H1 (cell line): ENCODE results near the gene PPP6C. TPM values are rescaled to one million over a fixed set of nuclear protein-coding genes. Genes with fewer than 3 reads are reported as not detected.

ENCODE experiments used
- CTCF ChIA-PET: fragments of 300-600 bp; sonication (Branson Sonifier 250); formaldehyde crosslinking; loops from one replicate; lab custom pipeline; 2021; ENCODE audit not compliant: partially characterized antibody; lab: Charles Lee
- POLR2A ChIA-PET: fragments of 300-600 bp; sonication (Branson Sonifier 250); formaldehyde crosslinking; loops from one replicate; lab custom pipeline; 2021; ENCODE audit warnings: inconsistent platforms; ENCODE audit not compliant: partially characterized antibody; lab: Charles Lee
- DNase-seq, 2 experiments: peaks; one replicate each; pipeline versions ENCODE4 v3.0.0 to v3.0.0-alpha.2; 2010 to 2022; ENCODE audit warnings: low spot score in 2 of 2, low read depth in 1 of 2, mixed read lengths in 1 of 2
- FAIRE-seq: peaks from 2 replicates; lab custom pipeline; 2011; peaks lifted over from hg19 to GRCh38; lab: Jason Lieb, UNC
- H2AFZ ChIP-seq: 2 replicates; pipeline ENCODE4 v1.8.1; 2012; ENCODE audit warnings: low read length, inconsistent platforms
- H2AK5ac ChIP-seq: 2 replicates; pipeline ENCODE4 v1.6.1; 2013; ENCODE audit warnings: low read depth, low read length
- H2BK120ac ChIP-seq: replicated peaks from 2 replicates; pipeline ENCODE3; 2013; ENCODE audit warnings: low read depth, low read length, inconsistent platforms
- H2BK12ac ChIP-seq: 2 replicates; pipeline ENCODE4 v1.6.1; 2013; ENCODE audit warnings: low read depth, low read length
- H2BK15ac ChIP-seq: 2 replicates; pipeline ENCODE4 v1.6.1; 2013; ENCODE audit warnings: low read length
- H2BK20ac ChIP-seq: 2 replicates; pipeline ENCODE4 v1.6.1; 2013; ENCODE audit warnings: low read length
- H2BK5ac ChIP-seq: 2 replicates; pipeline ENCODE4 v1.6.1; 2013; ENCODE audit warnings: low read depth, low read length
- H3K14ac ChIP-seq: 2 replicates; pipeline ENCODE4 v1.6.1; 2013; ENCODE audit warnings: inconsistent platforms; ENCODE audit not compliant: insufficient read length
- H3K18ac ChIP-seq: 2 replicates; pipeline ENCODE4 v1.6.1; 2013; ENCODE audit warnings: low read length; ENCODE audit errors: extremely low read depth
- H3K23ac ChIP-seq: 2 replicates; pipeline ENCODE4 v1.6.1; 2013; ENCODE audit warnings: inconsistent platforms; ENCODE audit not compliant: insufficient read length
- H3K23me2 ChIP-seq: 2 replicates; pipeline ENCODE4 v1.6.1; 2013; ENCODE audit warnings: low read depth, low read length
- H3K27ac ChIP-seq: 2 replicates; pipeline ENCODE4 v1.6.1; 2011; ENCODE audit warnings: low read depth, low read length, inconsistent platforms
- H3K27me3 ChIP-seq, 4 experiments: replicated peaks in 1 of 4; 1 replicate in 1 of 4; 2 replicates in 3 of 4; pipeline versions ENCODE4 v1.6.1 to v1.8.1; 2011 to 2013; ENCODE audit warnings: low read length in 3 of 4, mild to moderate bottlenecking in 3 of 4, inconsistent platforms in 2 of 4, mixed read lengths in 2 of 4, moderate library complexity in 1 of 4; ENCODE audit not compliant: control insufficient read depth in 3 of 4, insufficient read depth in 3 of 4; ENCODE audit errors: extremely low read depth in 1 of 4
- H3K36me3 ChIP-seq, 4 experiments: 2 replicates each; pipeline versions ENCODE4 v1.6.1 to v1.8.1; 2011 to 2013; ENCODE audit warnings: mild to moderate bottlenecking in 4 of 4, low read length in 3 of 4, moderate library complexity in 2 of 4, control low read depth in 1 of 4, inconsistent platforms in 1 of 4; ENCODE audit not compliant: insufficient read depth in 4 of 4, control insufficient read depth in 2 of 4
- H3K4ac ChIP-seq: replicated peaks from 2 replicates; pipeline ENCODE3; 2013; ENCODE audit warnings: low read length, low read depth, mixed read lengths, inconsistent platforms; ENCODE audit not compliant: insufficient read length
- H3K4me1 ChIP-seq, 4 experiments: replicated peaks in 1 of 4; 1 replicate in 1 of 4; 2 replicates in 3 of 4; pipeline versions ENCODE4 v1.6.1 to v1.8.1; 2011 to 2013; ENCODE audit warnings: low read length in 3 of 4, inconsistent platforms in 2 of 4, mixed read lengths in 1 of 4; ENCODE audit not compliant: insufficient read depth in 4 of 4, control insufficient read depth in 3 of 4
- H3K4me2 ChIP-seq, 2 experiments: 2 replicates each; pipeline versions ENCODE4 v1.6.1 to v1.8.1; 2011 to 2013; ENCODE audit warnings: low read depth in 2 of 2, low read length in 2 of 2, control low read depth in 1 of 2, inconsistent platforms in 1 of 2, mild to moderate bottlenecking in 1 of 2; ENCODE audit not compliant: insufficient read depth in 1 of 2
- H3K4me3 ChIP-seq, 4 experiments: fragments of 200-600, 300-600 bp in 1 of 4; sonication (generic), shearing (Covaris generic), sonication (Bioruptor Twin) in 1 of 4; 2 replicates each; pipeline versions ENCODE4 v1.5.1 to v1.8.1; 2011 to 2016; ENCODE audit warnings: low read length in 4 of 4, low read depth in 3 of 4, control low read depth in 2 of 4, inconsistent platforms in 2 of 4, mild to moderate bottlenecking in 2 of 4, mixed read lengths in 1 of 4, moderate library complexity in 1 of 4; ENCODE audit not compliant: insufficient read depth in 2 of 4; ENCODE audit errors: extremely low read depth in 1 of 4
- H3K56ac ChIP-seq: replicated peaks from 2 replicates; pipeline ENCODE3; 2013; ENCODE audit warnings: low read depth, mild to moderate bottlenecking, mixed read lengths, low read length, inconsistent platforms; ENCODE audit not compliant: insufficient read length
- H3K79me1 ChIP-seq: 2 replicates; pipeline ENCODE4 v1.6.1; 2013; ENCODE audit warnings: low read depth, low read length, control low read depth
- H3K79me2 ChIP-seq, 2 experiments: 2 replicates each; pipeline versions ENCODE4 v1.6.1 to v1.8.1; 2012 to 2013; ENCODE audit warnings: low read length in 2 of 2, mild to moderate bottlenecking in 2 of 2, inconsistent platforms in 1 of 2; ENCODE audit not compliant: insufficient read depth in 2 of 2, control insufficient read depth in 1 of 2
- H3K9ac ChIP-seq, 4 experiments: replicated peaks in 1 of 4; 1 replicate in 1 of 4; 2 replicates in 3 of 4; pipeline versions ENCODE4 v1.6.1 to v1.8.1; 2011 to 2013; ENCODE audit warnings: low read depth in 3 of 4, low read length in 3 of 4, control low read depth in 2 of 4, mild to moderate bottlenecking in 2 of 4, moderate library complexity in 2 of 4, inconsistent platforms in 1 of 4; ENCODE audit errors: extremely low read depth in 1 of 4
- H3K9me3 ChIP-seq, 2 experiments: 2 replicates each; pipeline versions ENCODE4 v1.6.1 to v1.8.1; 2012 to 2013; ENCODE audit warnings: mild to moderate bottlenecking in 2 of 2, moderate library complexity in 2 of 2, control low read depth in 1 of 2, inconsistent platforms in 1 of 2, low read depth in 1 of 2, low read length in 1 of 2, mixed read lengths in 1 of 2; ENCODE audit not compliant: insufficient read depth in 2 of 2
- H4K20me1 ChIP-seq, 2 experiments: replicated peaks in 1 of 2; 2 replicates each; pipeline versions ENCODE3 to v1.8.1; 2011 to 2013; ENCODE audit warnings: inconsistent platforms in 2 of 2, low read length in 2 of 2, mild to moderate bottlenecking in 1 of 2; ENCODE audit not compliant: insufficient read depth in 2 of 2, control insufficient read depth in 1 of 2
- H4K5ac ChIP-seq: 2 replicates; pipeline ENCODE4 v1.6.1; 2013; ENCODE audit warnings: low read length, low read depth, mixed read lengths, inconsistent platforms; ENCODE audit not compliant: insufficient read length
- H4K8ac ChIP-seq: 2 replicates; pipeline ENCODE4 v1.8.0; 2013; ENCODE audit warnings: mild to moderate bottlenecking, moderate library complexity, low read length, inconsistent platforms; ENCODE audit not compliant: insufficient read depth; ENCODE audit errors: extremely low read depth
- H4K91ac ChIP-seq: replicated peaks from 2 replicates; pipeline ENCODE3; 2013; ENCODE audit warnings: low read length, mixed read lengths, inconsistent platforms; ENCODE audit not compliant: insufficient read length
- POU5F1 ChIP-seq: IDR thresholded peaks from 2 replicates; pipeline ENCODE4 v1.6.1; 2011; ENCODE audit warnings: low read depth, mild to moderate bottlenecking, low read length, moderate library complexity
- SAP30 ChIP-seq: fragments of 300-600 bp; sonication (generic); IDR thresholded peaks from 2 replicates; pipeline ENCODE4 v1.7.1; 2012; ENCODE audit warnings: low read length, moderate library complexity, mild to moderate bottlenecking, inconsistent platforms; ENCODE audit not compliant: insufficient read depth, insufficient replicate concordance
- YY1 ChIP-seq: IDR thresholded peaks from 2 replicates; pipeline ENCODE4 v1.6.1; 2011; ENCODE audit warnings: low read depth, mild to moderate bottlenecking, low read length
- WGBS, 2 experiments: shearing (Covaris generic) in 1 of 2; methylation state at CpG; one replicate each; pipeline versions ENCODE4 v1.1.6 to v1.1.7; 2013 to 2015; ENCODE audit warnings: low lambda C conversion rate in 2 of 2, mixed read lengths in 2 of 2, inconsistent platforms in 1 of 2, low coverage in 1 of 2, missing lambda C conversion rate in 1 of 2; ENCODE audit not compliant: insufficient replicate concordance in 2 of 2, insufficient coverage in 1 of 2, insufficient read length in 1 of 2; ENCODE audit errors: extremely low coverage in 1 of 2, missing lambda C conversion rate in 1 of 2; 5-methylcytosine and 5-hydroxymethylcytosine counted together
- polyA plus RNA-seq, 7 experiments: library from polyadenylated mRNA; depleted of rRNA in 3 of 7; stranded (reverse) in 5 of 7; unstranded in 2 of 7; fragments of >200 nt in 5 of 7; fragments of 200-250 nt in 2 of 7; gene quantifications; 1 replicate in 5 of 7; 2 replicates in 1 of 7; 4 replicates in 1 of 7; pipeline versions ENCODE4 v1.2.1 to v1.2.3, GENCODE V29; 2011 to 2013; ENCODE audit warnings: missing spikeins in 2 of 7, mixed read lengths in 2 of 7
- total RNA-seq: library from RNA; stranded (reverse); fragmentation: NEBNext Ultra II Directional; extraction: Animal tissue kit (Norgen Biotek cat#: 25700); gene quantifications from 2 replicates; pipeline ENCODE4 v1.2.1, GENCODE V29; 2021

Gene PPP6C
- total and polyA plus RNA-seq, 2 of the 8 experiments (the other 6 are each of a cell fraction or from before 2014, with no cell fraction given), result 22.8 to 52.3 TPM

DNA sequence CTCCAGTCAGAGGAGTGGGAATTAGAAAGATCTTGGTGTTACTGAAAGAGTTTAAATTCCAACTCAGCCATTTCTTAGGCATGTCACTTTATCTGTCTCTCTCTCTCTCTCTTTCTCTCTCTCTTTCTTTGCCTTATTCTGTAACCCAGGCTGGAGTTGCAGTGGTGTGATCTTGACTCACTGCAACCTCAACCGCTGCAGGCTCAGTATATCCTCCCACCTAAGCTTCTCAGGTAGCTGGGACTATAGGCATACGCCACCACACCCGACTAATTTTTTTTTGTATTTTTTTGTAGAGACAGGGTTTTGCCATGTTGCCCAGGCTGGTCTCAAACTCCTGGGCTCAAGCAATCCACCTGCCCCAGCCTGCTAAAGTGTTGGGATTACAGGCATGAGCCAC, 29.0 kb upstream of the PPP6C start:
- FAIRE-seq (no peak), DNase-seq (no peak)
- no peaks in the 10 kb centered on the region for H3K23me2 ChIP-seq
- no peak overlapping the region for H4K8ac ChIP-seq
- H3K4ac ChIP-seq, result no peak overlapping the region
- no peak overlapping the region for H3K23ac ChIP-seq
- TF ChIP-seq YY1 (no peak), POU5F1 (no peak), SAP30 (no peak)
- H4K5ac ChIP-seq, result no peak overlapping the region
- no peaks in the 10 kb centered on the region for H3K79me1 ChIP-seq
- no peak overlapping the region for H3K56ac ChIP-seq
- 90% methylated on average over 3 of the region's 3 CpGs; no CpG with 5 or more reads in 1 of the 2 experiments for WGBS, 2 experiments
- no peak overlapping the region for H3K4me3 ChIP-seq
- H2BK5ac ChIP-seq, result no peak overlapping the region
- no peak overlapping the region for H2BK120ac ChIP-seq
- H3K27me3 ChIP-seq, result no peaks in the 10 kb centered on the region
- H2AFZ ChIP-seq, result no peak overlapping the region
- H3K36me3 ChIP-seq, result peaks cover 0 to 10% (median 4%) of the 10 kb centered on the region in 4 experiments; a peak in 6 of 8 replicates
- no peak overlapping the region for H2BK20ac ChIP-seq
- no peak overlapping the region for H2BK15ac ChIP-seq
- H3K4me2 ChIP-seq, result no peak overlapping the region
- H3K9me3 ChIP-seq, result no peaks in the 10 kb centered on the region
- ChIA-PET POLR2A (interaction anchor here (1.3 kb wide), 1 partner anchor 15 kb away, joined by 6 read pairs; no protein-coding TSS in a partner anchor), CTCF (interaction anchor here (0.6 to 1.0 kb wide), 3 partner anchors 12 to 135 kb away, joined by 3 read pairs; no protein-coding TSS in a partner anchor)
- no peaks in the 10 kb centered on the region for H3K4me1 ChIP-seq
- no peak overlapping the region for H4K91ac ChIP-seq
- no peak overlapping the region for H3K18ac ChIP-seq
- H2BK12ac ChIP-seq, result no peak overlapping the region
- no peak overlapping the region for H3K27ac ChIP-seq
- H3K9ac ChIP-seq, result no peak overlapping the region
- peaks cover 0 to 1% of the 10 kb centered on the region in 2 experiments for H4K20me1 ChIP-seq
- H3K14ac ChIP-seq, result no peak overlapping the region
- H3K79me2 ChIP-seq, result no peaks in the 10 kb centered on the region
- no peak overlapping the region for H2AK5ac ChIP-seq
